WERI-Rb-1 (cell line): ENCODE data around the gene LRRC8E.

ENCODE experiments used
- DNase-seq: peaks from one replicate; pipeline ENCODE4 v3.0.0-alpha.2; 2020
- H3K27ac ChIP-seq: fragments of 250-450 bp; sonication (Bioruptor Pico); 2 replicates; pipeline ENCODE4 v1.5.1; 2020; ENCODE audit warnings: mild to moderate bottlenecking, moderate library complexity
- H3K27me3 ChIP-seq: fragments of 250-450 bp; sonication (Bioruptor Pico); 2 replicates; pipeline ENCODE4 v1.5.1; 2021; ENCODE audit warnings: mild to moderate bottlenecking, low read depth, moderate library complexity; ENCODE audit not compliant: insufficient read depth, severe bottlenecking
- H3K36me3 ChIP-seq: fragments of 250-450 bp; sonication (Bioruptor Pico); 2 replicates; pipeline ENCODE4 v1.5.1; 2020; ENCODE audit warnings: mild to moderate bottlenecking, moderate library complexity
- H3K4me3 ChIP-seq: 2 replicates; pipeline ENCODE4 v1.5.1; 2011; ENCODE audit warnings: low read depth, mild to moderate bottlenecking, control low read depth, low read length
- H3K9me3 ChIP-seq: fragments of 250-450 bp; sonication (Bioruptor Pico); 2 replicates; pipeline ENCODE4 v1.5.1; 2021; ENCODE audit warnings: mild to moderate bottlenecking, moderate library complexity; ENCODE audit not compliant: severe bottlenecking
- CTCF ChIP-seq: IDR thresholded peaks from 2 replicates; pipeline ENCODE4 v1.5.1; 2011; ENCODE audit warnings: low read depth, mild to moderate bottlenecking, control low read depth, inconsistent platforms, low read length

LRRC8E gene

GRCh38 chr19:7869453-7869909 is 18.8 kb upstream of the LRRC8E start:
- Histone ChIP-seq H3K27me3 (no peaks in the 10 kb centered on the region), H3K36me3 (peaks cover 55% of the 10 kb centered on the region), H3K27ac (no peak overlapping the region), H3K4me3 (no peak overlapping the region), H3K9me3 (no peaks in the 10 kb centered on the region)
- no peak for DNase-seq
- TF ChIP-seq CTCF, result no peak

GRCh38 chr19:7869910-7870511 is 18.3 kb upstream of the LRRC8E start:
- Histone ChIP-seq H3K9me3 (no peaks in the 10 kb centered on the region), H3K36me3 (peaks cover 55% of the 10 kb centered on the region), H3K4me3 (no peak overlapping the region), H3K27ac (no peak overlapping the region), H3K27me3 (no peaks in the 10 kb centered on the region)
- TF ChIP-seq CTCF, result no peak
- DNase-seq, result peak; percentile 71

- TF ChIP-seq CTCF, result no peak
- DNase-seq, result peak; percentile 87
- no peak overlapping the region for H3K27ac ChIP-seq
These were observed 17.5 kb upstream of the LRRC8E start for GRCh38 chr19:7870571-7871436.

GRCh38 chr19:7871437-7872305 is 16.6 kb upstream of the LRRC8E start:
- H3K9me3 ChIP-seq, result no peaks in the 10 kb centered on the region
- H3K27me3 ChIP-seq, result no peaks in the 10 kb centered on the region
- peak; percentile 93 for DNase-seq
- H3K27ac ChIP-seq, result no peak overlapping the region
- TF ChIP-seq CTCF, result no peak
- H3K4me3 ChIP-seq, result no peak overlapping the region
- H3K36me3 ChIP-seq, result peaks cover 53% of the 10 kb centered on the region

More at GRCh38 chr19:7870571-7871436, 17.5 kb upstream of the LRRC8E start:
- H3K36me3 ChIP-seq, result peaks cover 55% of the 10 kb centered on the region
- H3K27me3 ChIP-seq, result no peaks in the 10 kb centered on the region
- H3K9me3 ChIP-seq, result no peaks in the 10 kb centered on the region
- H3K4me3 ChIP-seq, result no peak overlapping the region

GRCh38 chr19:7872306-7873204 is 15.8 kb upstream of the LRRC8E start:
- DNase-seq, result no peak
- TF ChIP-seq CTCF, result no peak
- H3K27ac ChIP-seq, result peak overlapping the region; percentile 24; the same call in 1 of the 2 replicates
- no peaks in the 10 kb centered on the region for H3K9me3 ChIP-seq
- peaks cover 44% of the 10 kb centered on the region for H3K36me3 ChIP-seq
- no peak overlapping the region for H3K4me3 ChIP-seq
- H3K27me3 ChIP-seq, result no peaks in the 10 kb centered on the region
